K562 (cell line): ENCODE results near the gene CORIN. TPM values are rescaled to one million over a fixed set of nuclear protein-coding genes. Genes with fewer than 3 reads are reported as not detected.

Experiments
- ATAC-seq: fragments of 200-7000 bp; cut with Tn5 transposase; 3 replicates; pipeline ENCODE4 v1.9.1; 2020; ENCODE audit warnings: moderate library complexity
- Bru-seq: library from RNA; stranded (reverse); fragments of 400-500 nt; gene quantifications from one replicate; lab custom pipeline; 2021; lab: Mats Ljungman, UMichigan
- BruChase-seq, 2 experiments: library from RNA; stranded (reverse); fragments of 400-500 nt; gene quantifications; one replicate each; lab custom pipeline; 2021; lab: Mats Ljungman, UMichigan
- BruUV-seq: library from RNA; stranded (reverse); fragments of 400-500 nt; replicated peaks from 2 replicates; lab custom pipeline; 2021; lab: Mats Ljungman, UMichigan
- CTCF ChIA-PET: fragments of 300-600 bp; formaldehyde crosslinking; extraction: SDS; loops from one replicate; lab custom pipeline; 2021; ENCODE audit warnings: low intra/inter-chr PET ratio; lab: Yijun Ruan, JAX
- POLR2A ChIA-PET: fragments of 300-600, 350-650 bp; sonication (Branson Sonifier 250); formaldehyde crosslinking; extraction: SDS; loops from one replicate; lab custom pipeline; 2021; ENCODE audit warnings: antibody characterized with exemption, inconsistent platforms; lab: Yijun Ruan, JAX
- DNase-seq, 4 experiments: peaks; one replicate each; pipeline versions ENCODE4 v3.0.0 to v3.0.0-alpha.2; 2011 to 2018; ENCODE audit warnings: low spot score in 3 of 4, mixed read lengths in 3 of 4; ENCODE audit errors: extremely low read depth in 1 of 4
- FAIRE-seq: peaks from 2 replicates; lab custom pipeline; 2011; peaks lifted over from hg19 to GRCh38; lab: Jason Lieb, UNC
- H2AFZ ChIP-seq: 2 replicates; pipeline ENCODE4 v1.6.0; 2011; ENCODE audit warnings: low read depth, low read length, control low read depth, inconsistent platforms
- H3K27ac ChIP-seq: fragments of 200-600 bp; 3 replicates; pipeline ENCODE4 v1.8.0; 2011; ENCODE audit warnings: low read depth, mild to moderate bottlenecking, control low read depth, inconsistent platforms, low read length, moderate library complexity, mixed read lengths; ENCODE audit errors: extremely low read depth
- H3K27me3 ChIP-seq, 2 experiments: fragments of 300-600 bp in 1 of 2; 2 replicates in 1 of 2; 3 replicates in 1 of 2; pipeline versions ENCODE4 v1.6.0 to v1.8.0; 2011; ENCODE audit warnings: inconsistent platforms in 2 of 2, low read length in 2 of 2, mild to moderate bottlenecking in 1 of 2, mixed read lengths in 1 of 2, moderate library complexity in 1 of 2; ENCODE audit not compliant: control insufficient read depth in 2 of 2, insufficient read depth in 2 of 2
- H3K36me3 ChIP-seq: fragments of 300-600 bp; 3 replicates; pipeline ENCODE4 v1.8.0; 2011; ENCODE audit warnings: mild to moderate bottlenecking, low read length, inconsistent platforms; ENCODE audit not compliant: control insufficient read depth, insufficient read depth
- H3K4me1 ChIP-seq, 2 experiments: fragments of 200-600 bp in 1 of 2; replicated peaks in 1 of 2; 2 replicates in 1 of 2; 3 replicates in 1 of 2; pipeline versions ENCODE4 v1.5.1 to v1.8.0; 2011; ENCODE audit warnings: inconsistent platforms in 2 of 2, low read length in 2 of 2, mild to moderate bottlenecking in 1 of 2, mixed read lengths in 1 of 2, moderate library complexity in 1 of 2; ENCODE audit not compliant: control insufficient read depth in 2 of 2, insufficient read depth in 2 of 2
- H3K4me2 ChIP-seq: 2 replicates; pipeline ENCODE4 v1.6.1; 2011; ENCODE audit warnings: low read length, control low read depth, inconsistent platforms, mixed read lengths; ENCODE audit not compliant: insufficient read depth
- H3K4me3 ChIP-seq: fragments of 200-600 bp; sonication (generic), shearing (Covaris generic); 2 replicates; pipeline ENCODE4 v1.5.1; 2016; ENCODE audit warnings: control low read depth, inconsistent platforms
- H3K79me2 ChIP-seq: fragments of 200-600 bp; 3 replicates; pipeline ENCODE4 v1.8.0; 2011; ENCODE audit warnings: low read length, inconsistent platforms; ENCODE audit not compliant: control insufficient read depth, insufficient read depth
- H3K9ac ChIP-seq, 2 experiments: 2 replicates each; pipeline versions ENCODE4 v1.6.0 to v1.6.1; 2011; ENCODE audit warnings: low read depth in 2 of 2, low read length in 2 of 2, control low read depth in 1 of 2, inconsistent platforms in 1 of 2, mild to moderate bottlenecking in 1 of 2, mixed read lengths in 1 of 2; ENCODE audit not compliant: insufficient read depth in 1 of 2
- H3K9me1 ChIP-seq: one replicate; pipeline ENCODE4 v1.6.0; 2011; ENCODE audit warnings: inconsistent platforms, mild to moderate bottlenecking, low read length, moderate library complexity; ENCODE audit not compliant: control insufficient read depth, insufficient read depth
- H3K9me3 ChIP-seq: replicated peaks from 2 replicates; pipeline ENCODE4 v1.5.1; 2011; ENCODE audit warnings: low read depth, low read length, inconsistent platforms; ENCODE audit not compliant: control insufficient read depth, insufficient read depth
- H4K20me1 ChIP-seq: replicated peaks from 2 replicates; pipeline ENCODE4 v1.6.1; 2011; ENCODE audit warnings: low read length, inconsistent platforms, mixed read lengths; ENCODE audit not compliant: control insufficient read depth, insufficient read depth
- ATF1 ChIP-seq, 2 experiments: fragments of 450-650 bp in 1 of 2; IDR thresholded peaks; 2 replicates each; pipeline ENCODE4 v1.6.1; 2016; ENCODE audit warnings: missing compliant biosample characterization in 1 of 2, missing genetic modification characterization in 1 of 2
- CTBP1 ChIP-seq: fragments of 450-650 bp; IDR thresholded peaks from 2 replicates; pipeline ENCODE4 v1.6.1; 2016; ENCODE audit warnings: borderline replicate concordance
- E2F5 ChIP-seq: sonication (generic); formaldehyde crosslinking; IDR thresholded peaks from 2 replicates; pipeline ENCODE4 v1.8.0; 2022; ENCODE audit warnings: mild to moderate bottlenecking, missing genetic modification reagents
- FOXJ2 ChIP-seq: fragments of 200-800 bp; sonication (Bioruptor generic); IDR thresholded peaks from 2 replicates; pipeline ENCODE4 v1.6.1; 2016; ENCODE audit warnings: missing genetic modification characterization, missing compliant biosample characterization
- KDM2B ChIP-seq: fragments of 250-450 bp; sonication (Bioruptor Pico); IDR thresholded peaks from 2 replicates; pipeline ENCODE4 v1.8.0; 2021; ENCODE audit warnings: mild to moderate bottlenecking, moderate library complexity
- KLF10 ChIP-seq: fragments of 250-450 bp; sonication (Bioruptor Pico); IDR thresholded peaks from 2 replicates; pipeline ENCODE4 v1.6.1; 2021; ENCODE audit warnings: matching md5 sums
- MBD1 ChIP-seq: fragments of 250-450 bp; sonication (Bioruptor Pico); IDR thresholded peaks from 2 replicates; pipeline ENCODE4 v1.8.0; 2022; ENCODE audit warnings: inconsistent platforms
- MIER1 ChIP-seq: fragments of 450-650 bp; IDR thresholded peaks from 2 replicates; pipeline ENCODE4 v1.6.1; 2016; ENCODE audit warnings: antibody characterized with exemption, mild to moderate bottlenecking, low read depth
- MLX ChIP-seq, 2 experiments: fragments of 450-650 bp in 1 of 2; sonication (generic) in 1 of 2; formaldehyde crosslinking; conservative IDR thresholded peaks; 2 replicates each; pipeline versions ENCODE4 v1.4.0 to v1.8.1; 2020 to 2022; ENCODE audit warnings: mild to moderate bottlenecking in 1 of 2, missing genetic modification reagents in 1 of 2
- NFE2 ChIP-seq: IDR thresholded peaks from 2 replicates; pipeline ENCODE4 v1.6.1; 2014; ENCODE audit warnings: antibody characterized with exemption, low read depth
- NR2F6 ChIP-seq: fragments of 450-650 bp; formaldehyde crosslinking; IDR thresholded peaks from 2 replicates; pipeline ENCODE4 v1.4.0; 2020; ENCODE audit warnings: mild to moderate bottlenecking
- POLR2H ChIP-seq: IDR thresholded peaks from 2 replicates; pipeline ENCODE4 v1.6.1; 2016; ENCODE audit warnings: missing genetic modification characterization, low read depth, mild to moderate bottlenecking, control low read depth, missing compliant biosample characterization, moderate library complexity
- RBM17 ChIP-seq: fragments of 200-400 bp; formaldehyde crosslinking; IDR thresholded peaks from 2 replicates; pipeline ENCODE4 v1.6.1; 2017; ENCODE audit warnings: low read depth, mild to moderate bottlenecking, low read length, borderline replicate concordance
- SLC30A9 ChIP-seq: fragments of 250-450 bp; sonication (Bioruptor Pico); IDR thresholded peaks from 2 replicates; pipeline ENCODE4 v1.8.0; 2022; ENCODE audit warnings: mild to moderate bottlenecking, moderate library complexity
- SMARCE1 ChIP-seq: fragments of 450-650 bp; IDR thresholded peaks from 2 replicates; pipeline ENCODE4 v1.7.1; 2016; ENCODE audit warnings: mild to moderate bottlenecking
- SNIP1 ChIP-seq: fragments of 450-650 bp; IDR thresholded peaks from 2 replicates; pipeline ENCODE4 v1.7.1; 2017; ENCODE audit warnings: low read depth, mild to moderate bottlenecking
- TGIF2 ChIP-seq: sonication (generic); formaldehyde crosslinking; IDR thresholded peaks from 2 replicates; pipeline ENCODE4 v1.8.1; 2022; ENCODE audit warnings: mild to moderate bottlenecking, missing genetic modification reagents, moderate library complexity
- WGBS: fragments of 100-300 bp; shearing (Covaris generic); methylation state at CpG from one replicate; pipeline ENCODE4 v1.1.6; 2016; ENCODE audit warnings: low coverage, mixed read lengths; ENCODE audit not compliant: insufficient coverage; ENCODE audit errors: missing lambda C conversion rate; 5-methylcytosine and 5-hydroxymethylcytosine counted together
- in situ Hi-C: fragments of 300-500 bp; cut with MboI; formaldehyde crosslinking; loops from 4 replicates; pipeline ENCODE4 v1.15.0; 2018; ENCODE audit warnings: inconsistent platforms, mixed read lengths
- intact Hi-C: fragments of 100-400 bp; cut with micrococcal nuclease; formaldehyde crosslinking; loops from 2 replicates; pipeline ENCODE4 v1.14.2; 2022
- long read RNA-seq, 3 experiments: library from polyadenylated mRNA in 2 of 3; library from RNA in 1 of 3; unstranded in 2 of 3; stranded (forward) in 1 of 3; transcript quantifications; one replicate each; pipeline ENCODE4 v2.0.0, GENCODE V29; 2019 to 2022
- polyA minus RNA-seq, 3 experiments: library from RNA; depleted of rRNA, polyadenylated mRNA; stranded (reverse); fragments of >200 nt; gene quantifications; 2 replicates each; pipeline ENCODE4 v1.2.3, GENCODE V29; 2011
- polyA plus RNA-seq, 8 experiments: library from polyadenylated mRNA; depleted of rRNA in 4 of 8; stranded (reverse) in 5 of 8; unstranded in 3 of 8; fragments of >200 nt; fragmentation: Nextera tagmentation in 2 of 8; fragmentation: Illumina TruSeq in 1 of 8; extraction: Ambion mirVana in 2 of 8; extraction: Trizol in 1 of 8; gene quantifications; 2 replicates each; pipeline versions ENCODE4 v1.2.1 to v1.2.3, GENCODE V29; 2011 to 2014; ENCODE audit warnings: inconsistent platforms in 1 of 8, missing spikeins in 1 of 8
- total RNA-seq, 7 experiments: library from RNA; depleted of rRNA in 6 of 7; stranded (reverse); fragments of >200 nt in 6 of 7; fragmentation: Illumina TruSeq in 2 of 7; extraction: Trizol in 2 of 7; gene quantifications; 2 replicates each; pipeline versions ENCODE4 v1.2.1 to v1.2.3, GENCODE V29; 2011 to 2021; ENCODE audit warnings: low replicate concordance in 1 of 7

Gene CORIN
- total RNA-seq (2011; cell fraction: chromatin; rRNA removed; ENCODE audit: low replicate concordance) = 0.09 TPM in 1 of 2 replicates, not detected in the other
- total RNA-seq (2011; cell fraction: nucleolus; rRNA removed) = 0.17 TPM in 1 of 2 replicates, not detected in the other
- 0.07 and 0.15 TPM in 2 replicates for total RNA-seq (2011; cell fraction: nucleoplasm; rRNA removed)
- 0.04 TPM in 1 of 2 replicates, not detected in the other for total RNA-seq (2014; rRNA removed)
- 0.06 and 0.15 TPM in 2 replicates for total RNA-seq (2014; rRNA removed; fragmentation: Illumina TruSeq; extraction: Trizol)
- total RNA-seq (2015; rRNA removed; fragmentation: Illumina TruSeq; extraction: Trizol) = 0.04 TPM in 1 of 2 replicates, not detected in the other
- total RNA-seq (2021) = 0.31 TPM in 1 of 2 replicates, not detected in the other
- polyA plus RNA-seq (2011; rRNA removed) = 0.07 and 0.12 TPM in 2 replicates
- 0.07 TPM in 1 of 2 replicates, not detected in the other for polyA plus RNA-seq (2011; cell fraction: cytosol; rRNA removed)
- 0.07 and 0.41 TPM in 2 replicates for polyA plus RNA-seq (2011; cell fraction: nucleus; rRNA removed)
- 0.03 and 0.10 TPM in 2 replicates for polyA plus RNA-seq (2012)
- polyA plus RNA-seq (2014; fragmentation: Illumina TruSeq; extraction: Trizol) = not detected in 2 replicates
- polyA plus RNA-seq (2014; fragmentation: Nextera tagmentation; extraction: Ambion mirVana) = not detected
- 0.08 TPM in 1 of 2 replicates, not detected in the other for polyA plus RNA-seq (2014; rRNA removed)
- polyA minus RNA-seq (2011; rRNA and poly(A)+ RNA removed) = 0.18 and 0.21 TPM in 2 replicates
- not detected in 2 replicates for polyA minus RNA-seq (2011; cell fraction: cytosol; rRNA and poly(A)+ RNA removed)
- polyA minus RNA-seq (2011; cell fraction: nucleus; rRNA and poly(A)+ RNA removed) = 0.22 TPM in 1 of 2 replicates, not detected in the other
- Bru-seq, nascent RNA = percentile 29 among the genes with signal in this experiment
- percentile 44 among the genes with signal in this experiment for BruChase-seq, experiment 1, labeled RNA remaining after a 2-hour chase
- BruChase-seq, experiment 2, labeled RNA remaining after a 6-hour chase = percentile 46 among the genes with signal in this experiment
- long read RNA-seq, experiment 1 = 0 reads
- long read RNA-seq, experiment 2 = 0 reads
- long read RNA-seq, experiment 3 = 0 reads

DNA sequence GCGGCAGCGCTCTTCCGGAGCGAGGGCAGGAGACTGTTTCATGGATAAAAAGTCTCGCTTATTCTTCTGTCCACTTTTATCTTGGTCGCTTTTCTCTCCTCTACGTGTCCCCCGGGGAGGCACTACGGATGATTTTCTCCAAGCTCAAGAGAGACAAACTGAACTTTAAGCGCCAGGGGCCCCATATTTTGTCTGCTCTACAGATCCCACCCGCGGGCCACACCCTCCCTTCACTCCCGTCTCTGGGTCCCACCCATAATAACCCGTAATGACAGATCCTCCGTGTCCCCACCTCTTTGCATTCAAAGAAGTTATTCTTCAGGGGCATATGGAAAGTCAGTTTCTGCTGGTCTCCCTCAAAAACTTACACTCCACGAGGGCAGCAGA lies at the start of gene CORIN:
TSS of gene CORIN (minus strand) at position 160 of the 387 bp plus-strand sequence. CDS start at position 42, 118 bp downstream.
- Histone ChIP-seq H3K9me1 (no peaks in the 10 kb centered on the region), H3K9ac (no peak within 1 kb of the TSS; a peak in 1 of 4 replicates), H4K20me1 (no peaks in the 10 kb centered on the region), H3K9me3 (no peaks in the 10 kb centered on the region), H3K79me2 (no peaks in the 10 kb centered on the region), H3K27me3 (no peaks in the 10 kb centered on the region), H3K4me3 (no peak within 1 kb of the TSS), H3K36me3 (peaks cover 3% of the 10 kb centered on the region; the same call in 1 of the 3 replicates), H3K4me2 (no peak within 1 kb of the TSS), H2AFZ (no peak within 1 kb of the TSS), H3K27ac (no peak within 1 kb of the TSS), H3K4me1 (peaks cover 0 to 13% of the 10 kb centered on the region in 2 experiments; a peak in 2 of 5 replicates)
- in situ Hi-C loops = no loop called here
- ATAC-seq (no peak), FAIRE-seq (no peak), DNase-seq (no peak)
- intact Hi-C loops = loop anchor here (2.0 kb wide), 1 partner anchor 151 kb away; no protein-coding TSS in a partner anchor
- no TSS peak for BruUV-seq
- CTCF ChIA-PET = no interaction called here
- WGBS = 71% methylated on average over 13 of the region's 16 CpGs
- POLR2A ChIA-PET = no interaction called here
- no peak for TF ChIP-seq TGIF2 (CRISPR knock-in tag)
- TF ChIP-seq MLX (CRISPR knock-in tag; conservative IDR thresholded peaks at IDR 0.05) = no peak
- no peak for TF ChIP-seq CTBP1
- no peak for TF ChIP-seq SMARCE1
- TF ChIP-seq NFE2 = no peak
- TF ChIP-seq KLF10 (CRISPR knock-in tag) = no peak
- no peak for TF ChIP-seq POLR2H
- no peak for TF ChIP-seq SNIP1
- no peak for TF ChIP-seq NR2F6
- TF ChIP-seq FOXJ2 (tag) = no peak
- TF ChIP-seq E2F5 (CRISPR knock-in tag) = no peak
- TF ChIP-seq MIER1 = no peak
- no peak for TF ChIP-seq ATF1 (CRISPR knock-in tag; IDR thresholded peaks at IDR 0.05)
- no peak for TF ChIP-seq ATF1 (tag; IDR thresholded peaks at IDR 0.05)
- no peak for TF ChIP-seq RBM17
- TF ChIP-seq KDM2B (CRISPR knock-in tag) = no peak
- TF ChIP-seq MBD1 (CRISPR knock-in tag) = no peak
- no peak for TF ChIP-seq SLC30A9 (CRISPR knock-in tag)
